HG03432 (cell line): ENCODE data around the gene CRIP1.

Experiments
- ATAC-seq: cut with Tn5 transposase; IDR thresholded peaks from one replicate; pipeline ENCODE4 v1.9.1; 2021; ENCODE audit warnings: mild to moderate bottlenecking, moderate library complexity; ENCODE audit not compliant: unreplicated experiment

Gene CRIP1

DNA sequence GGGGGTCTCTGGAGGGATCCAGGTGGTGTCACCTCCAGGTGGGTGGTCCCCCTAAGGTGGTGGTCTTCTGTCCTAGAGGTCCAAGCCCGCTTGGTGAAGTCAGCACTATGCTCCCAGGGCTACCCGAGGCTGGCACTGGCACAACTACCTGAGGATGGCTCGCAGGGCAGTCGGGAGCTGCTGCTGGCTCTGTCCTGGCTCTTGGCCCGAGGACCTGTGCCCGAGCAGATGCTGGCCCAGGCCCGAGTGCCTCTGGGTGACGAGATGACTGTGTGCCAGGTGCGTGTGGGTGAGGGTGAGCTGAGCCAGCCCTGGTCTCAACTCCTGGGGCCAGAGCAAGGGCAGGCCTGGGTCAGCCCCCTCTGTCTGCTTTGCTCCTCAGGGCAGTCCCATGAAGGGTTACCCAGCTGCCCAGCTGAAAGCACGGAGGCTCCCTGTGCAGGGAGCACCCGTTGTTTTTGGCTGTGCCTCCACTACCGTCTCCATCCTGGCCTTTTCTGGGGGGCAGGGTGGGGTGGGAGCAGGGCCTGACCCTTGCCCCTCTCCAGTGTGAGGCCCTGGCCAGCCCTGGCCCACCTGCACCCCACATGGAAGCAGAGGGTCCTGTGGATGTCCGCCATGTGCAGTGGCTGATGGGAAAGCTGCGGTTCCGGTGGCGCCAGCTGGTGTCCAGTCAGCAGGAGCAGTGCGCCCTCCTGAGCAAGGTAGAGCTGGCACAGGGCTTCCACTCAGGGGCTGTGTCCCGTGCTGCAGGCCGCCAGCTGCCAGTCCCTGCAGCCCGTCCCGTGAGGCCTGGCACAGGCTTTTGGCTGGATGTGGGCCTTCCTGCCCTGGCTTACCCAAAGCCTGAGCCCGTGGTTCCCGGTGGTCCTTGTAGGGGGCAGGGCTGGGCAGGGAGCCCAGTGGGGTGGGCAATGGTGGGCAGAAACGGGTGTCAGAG, 5.6 kb downstream of the CRIP1 start:
- no peak for ATAC-seq

DNA sequence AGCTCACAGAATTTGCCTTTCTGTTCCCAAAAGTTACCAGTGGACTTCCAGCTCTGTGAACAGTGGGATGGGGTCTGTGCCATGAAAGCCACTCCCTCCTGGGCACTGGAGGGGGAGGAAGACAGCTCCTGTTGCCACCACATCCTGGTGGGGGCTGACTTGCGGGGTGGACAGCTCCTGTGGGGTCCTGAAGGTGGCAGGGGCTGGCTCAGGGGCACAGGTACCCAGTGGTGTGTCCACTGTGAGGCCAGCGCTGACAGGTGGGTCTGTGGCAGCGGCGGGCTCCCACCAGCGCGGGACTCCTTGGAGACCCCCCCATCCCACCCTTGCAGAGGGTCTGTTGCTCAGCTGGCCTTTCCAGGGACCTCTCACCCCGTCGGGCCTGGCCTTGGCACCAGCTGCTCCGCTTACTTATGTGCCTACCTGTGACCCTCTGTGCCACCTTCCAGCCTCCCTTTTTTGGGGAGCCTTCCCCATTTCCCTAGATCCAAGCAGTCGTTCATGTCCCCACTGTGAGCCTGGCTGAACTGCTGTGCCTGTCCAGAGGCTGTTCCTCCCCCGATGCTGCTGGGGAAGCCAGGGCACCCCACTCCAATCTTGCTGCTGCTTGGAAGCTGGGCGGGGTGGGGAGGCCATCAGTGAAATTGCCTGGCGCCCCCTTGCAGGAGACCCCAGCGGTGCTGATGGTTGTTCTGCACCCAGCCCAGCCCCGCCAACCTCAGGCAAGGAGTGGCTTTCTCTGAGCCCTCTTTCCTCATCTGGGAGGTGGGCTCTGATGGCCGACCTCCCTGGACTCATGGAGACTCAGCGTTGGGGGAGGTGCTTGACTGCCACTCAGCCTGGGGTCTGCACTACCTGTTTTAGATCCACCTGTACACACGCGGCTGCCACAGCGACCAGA, 6.5 kb downstream of the CRIP1 start:
- no peak for ATAC-seq

DNA sequence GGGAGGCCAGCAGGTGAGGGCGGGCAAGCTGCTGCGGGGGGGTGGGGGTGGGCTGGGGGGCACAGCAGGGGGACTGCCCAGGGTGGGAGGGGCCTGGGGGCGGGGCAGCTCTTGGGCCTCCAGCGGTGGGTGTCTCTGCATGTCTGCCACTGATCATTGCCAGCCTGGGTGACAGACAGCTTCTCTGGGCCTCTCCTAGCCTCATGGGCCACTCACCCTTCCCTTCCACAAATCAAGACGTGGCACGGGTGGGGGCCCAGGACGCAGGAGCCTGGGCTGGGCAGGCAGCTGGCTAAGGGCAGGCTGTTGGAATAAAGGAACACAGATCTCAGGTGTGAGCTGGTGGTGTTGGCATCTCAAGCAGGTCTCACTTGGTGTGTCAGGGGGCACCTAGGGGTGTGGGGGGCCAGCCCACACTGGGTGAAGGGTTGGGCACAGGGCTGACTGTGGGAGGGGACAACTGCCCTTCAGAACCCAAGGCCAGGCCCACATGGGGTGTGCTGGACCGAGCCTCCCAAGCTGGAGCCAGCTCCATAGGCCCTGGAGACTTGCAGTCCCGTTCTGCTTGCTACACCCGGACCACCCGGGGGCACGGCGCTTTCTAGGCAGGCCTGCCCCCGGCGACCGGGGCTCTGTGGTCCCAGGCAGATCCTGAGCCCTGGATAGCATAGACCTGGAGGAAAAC, 7.4 kb downstream of the CRIP1 start:
- ATAC-seq: no peak

DNA sequence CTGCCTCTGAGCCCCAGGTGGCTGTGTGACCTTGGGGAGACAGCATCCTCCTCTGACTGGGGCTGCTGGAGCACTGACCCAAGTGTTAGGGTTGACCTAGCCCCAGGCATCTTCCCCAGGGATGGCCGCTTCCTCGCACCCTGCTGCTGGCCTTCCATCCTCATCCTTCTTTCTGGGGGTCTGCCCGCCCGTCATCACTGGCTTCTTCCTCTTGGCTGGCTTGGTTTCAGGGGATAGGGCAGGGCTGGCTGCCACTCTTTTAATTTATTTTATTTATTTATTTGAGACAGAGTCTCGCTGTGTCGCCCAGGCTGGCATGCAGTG, 7.9 kb downstream of the CRIP1 start:
- ATAC-seq: no peak

DNA sequence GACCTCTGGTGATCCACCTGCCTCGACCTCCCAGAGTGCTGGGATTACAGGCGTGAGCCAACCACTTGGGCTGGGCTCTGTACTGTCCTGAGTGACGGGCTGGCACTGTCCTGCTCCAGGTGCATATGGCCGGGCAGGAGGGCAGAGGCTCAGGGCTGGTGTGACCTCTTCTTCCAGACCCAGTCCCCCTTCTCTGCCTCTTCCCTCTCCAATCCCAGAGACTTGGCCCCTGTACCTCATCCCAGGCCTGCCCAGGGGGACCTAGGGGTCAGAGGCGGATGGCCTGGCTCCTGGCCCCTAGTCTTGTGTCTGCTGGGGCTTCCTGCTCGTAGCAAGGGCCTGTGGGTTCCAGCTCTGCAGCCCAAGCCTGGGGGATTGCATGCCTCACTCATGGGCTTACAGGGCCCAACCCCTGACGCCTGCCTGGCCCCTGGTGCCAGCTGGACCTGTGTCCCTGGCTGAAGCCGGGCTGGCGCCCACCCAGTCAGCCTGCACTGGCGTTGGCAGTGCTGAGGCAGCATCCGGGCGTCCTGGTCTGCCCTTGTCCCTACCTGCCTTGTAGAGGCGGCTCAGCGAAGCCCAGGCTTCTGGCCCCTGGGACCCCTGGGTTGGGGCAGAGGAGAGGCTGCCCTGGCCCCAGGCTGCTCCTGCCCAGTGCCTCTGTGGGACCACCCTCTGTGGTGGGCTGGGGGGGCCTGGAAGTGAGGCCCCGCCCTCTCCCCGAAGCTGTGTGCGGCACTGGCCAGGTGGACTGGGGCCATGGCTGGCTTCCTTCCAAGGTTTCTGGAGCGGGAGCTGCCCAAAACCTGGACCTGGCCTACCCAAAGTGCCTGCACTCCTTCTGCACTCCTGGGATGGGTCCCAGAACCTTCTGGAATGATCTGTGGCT, 8.7 kb downstream of the CRIP1 start:
- ATAC-seq: no peak

DNA sequence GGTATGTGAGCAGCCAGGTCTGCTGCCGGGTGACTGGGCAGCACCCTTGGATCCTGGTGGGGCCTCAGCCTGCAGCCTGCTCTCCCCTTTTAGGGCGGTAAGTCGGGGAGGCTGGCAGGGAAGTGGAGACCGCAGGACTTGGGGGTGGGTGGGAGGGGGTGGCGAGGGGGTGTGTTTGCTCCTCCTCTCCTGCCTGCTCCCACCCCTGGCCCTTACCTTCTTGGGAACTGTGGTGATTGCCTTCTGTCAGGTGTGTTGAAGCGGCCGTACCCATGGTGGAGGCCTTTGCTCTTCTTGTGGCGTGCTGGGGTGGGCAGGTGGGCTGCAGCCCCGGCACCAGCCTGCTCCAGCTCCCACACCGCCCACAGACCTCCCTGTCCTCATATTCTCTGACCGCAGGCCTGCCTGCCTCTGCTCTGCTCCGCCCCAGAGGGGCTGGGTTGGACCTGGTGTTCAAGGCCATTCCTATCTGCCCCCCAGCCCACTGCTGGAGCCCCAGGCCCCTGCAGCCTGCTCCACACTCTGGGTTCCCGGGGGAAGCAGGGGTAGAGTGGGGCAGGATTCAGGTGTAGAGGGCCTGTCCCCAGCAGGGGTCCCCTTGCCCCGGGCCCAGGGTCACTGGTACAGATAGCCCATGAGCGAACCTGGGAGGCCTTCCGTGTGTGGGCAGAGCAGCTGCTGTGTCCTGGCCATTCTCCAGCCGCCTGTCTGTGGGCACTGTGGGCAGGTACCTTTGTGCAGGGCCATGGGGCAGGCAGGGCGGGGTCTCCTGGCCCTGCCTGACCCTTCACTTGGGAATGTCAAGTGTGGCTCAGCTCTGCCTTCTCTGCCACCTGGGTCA, 9.5 kb downstream of the CRIP1 start:
- ATAC-seq: no peak

DNA sequence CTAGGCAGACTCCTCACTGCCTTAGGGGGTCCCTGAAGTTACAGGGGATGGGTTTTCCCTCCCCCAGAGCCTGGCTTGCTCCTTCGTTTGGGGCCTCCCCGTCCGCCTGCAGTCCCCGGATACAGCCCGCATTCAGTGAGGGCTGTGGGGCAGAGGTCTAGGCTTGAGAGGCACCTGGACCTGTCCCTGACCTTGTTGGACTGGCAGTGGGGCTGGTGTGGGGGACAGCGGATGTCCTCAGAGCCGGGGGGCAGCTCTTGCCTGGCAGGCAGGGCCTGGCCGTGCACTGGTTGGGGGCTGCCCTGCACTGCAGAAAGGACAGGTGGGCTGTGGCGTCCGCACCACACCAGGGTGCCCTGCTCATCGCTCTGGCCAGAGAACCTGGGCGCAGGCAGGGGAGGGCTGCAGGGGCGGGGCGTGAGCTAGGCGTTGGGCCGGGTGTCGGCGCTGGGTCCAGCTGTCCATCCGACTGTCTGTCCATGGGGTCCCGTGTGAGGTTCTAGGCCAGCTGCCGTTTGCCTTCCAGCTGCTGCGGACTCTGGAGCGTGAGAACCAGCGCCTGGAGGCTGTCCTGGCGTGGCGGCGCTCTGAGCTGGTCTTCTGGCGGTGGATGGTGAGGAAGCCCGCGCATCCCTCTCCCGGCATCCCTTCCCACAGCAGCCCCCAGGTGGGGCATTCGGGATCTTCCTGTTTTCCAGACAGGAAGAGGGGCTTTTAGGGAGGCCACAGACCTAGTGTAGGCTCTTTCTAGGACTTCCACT, 10.3 kb downstream of the CRIP1 start:
- no peak for ATAC-seq

DNA sequence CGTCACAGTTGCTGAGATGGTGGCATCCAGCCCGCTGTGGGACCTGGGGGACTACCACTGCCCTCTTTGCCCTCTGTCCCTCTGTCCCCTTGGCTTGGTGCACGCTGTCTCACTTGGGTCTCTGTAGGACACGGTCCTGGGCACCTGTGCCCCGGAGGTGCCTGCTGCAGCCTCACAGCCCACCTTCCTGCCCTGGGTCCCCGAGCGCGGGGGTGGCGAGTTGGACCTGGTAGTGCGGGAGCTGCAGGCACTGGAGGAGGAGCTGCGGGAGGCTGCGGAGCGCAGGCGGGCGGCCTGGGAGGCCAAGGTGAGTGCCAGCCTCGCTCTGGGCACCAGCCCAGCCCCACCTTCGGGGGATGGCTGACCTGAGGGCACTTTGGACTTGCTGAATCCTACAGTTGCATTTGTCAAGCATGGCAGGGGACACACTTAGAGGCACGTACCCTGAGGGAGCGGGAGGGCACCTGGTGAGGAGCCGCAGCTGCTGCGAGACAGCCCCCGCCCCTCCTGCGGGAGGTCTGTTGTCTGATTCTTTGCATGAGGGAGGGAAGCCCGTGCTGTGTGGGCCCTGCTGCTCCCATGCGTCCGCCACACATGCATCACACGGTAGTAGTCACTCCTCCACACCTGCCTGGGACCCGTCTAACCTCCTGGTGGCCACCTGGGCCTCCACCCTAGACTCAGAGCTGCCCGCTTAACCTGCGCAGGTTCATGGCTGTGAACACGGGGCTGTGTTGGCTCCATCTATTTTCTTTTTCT, 11.2 kb downstream of the CRIP1 start:
- no peak for ATAC-seq

DNA sequence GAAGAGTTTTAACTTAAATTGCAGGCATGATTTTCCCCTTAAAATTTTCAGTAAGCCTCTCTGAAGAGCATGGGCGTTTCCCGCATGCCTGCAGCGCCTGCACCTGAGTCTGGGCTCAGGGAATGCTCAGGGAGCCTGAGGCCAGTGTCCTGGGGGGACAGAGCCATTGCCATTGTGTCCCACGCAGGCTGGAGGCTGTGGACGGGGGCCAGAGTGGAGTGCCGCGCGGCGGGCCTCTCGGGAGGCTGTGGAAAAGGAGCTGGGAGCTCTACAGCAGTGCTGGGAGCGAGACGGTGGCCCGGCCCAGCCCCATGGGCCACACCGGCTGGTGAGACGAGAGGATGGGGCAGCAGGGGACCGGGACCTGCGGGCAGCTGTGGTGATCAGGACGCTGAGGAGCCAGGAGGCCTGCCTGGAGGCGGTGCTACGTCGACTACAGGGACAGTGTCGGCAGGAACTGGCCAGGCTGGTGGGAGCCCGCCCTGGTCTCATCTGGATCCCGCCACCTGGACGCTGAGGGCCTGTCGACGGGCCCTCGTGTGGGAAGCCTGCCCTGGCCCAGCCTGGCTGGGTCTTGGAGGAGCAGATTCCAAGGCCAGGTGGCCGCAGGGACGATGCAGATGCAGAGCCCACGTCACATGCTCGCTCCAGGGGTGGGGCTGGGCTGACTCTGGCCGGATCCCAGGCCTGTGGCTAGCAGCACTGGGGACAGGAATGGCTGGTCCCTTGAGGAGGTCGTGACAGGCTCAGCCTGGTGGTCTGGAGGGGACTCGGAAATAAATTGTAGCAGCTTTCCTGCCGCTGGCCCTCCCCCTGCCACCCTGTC, 12.0 kb downstream of the CRIP1 start:
- no peak for ATAC-seq

DNA sequence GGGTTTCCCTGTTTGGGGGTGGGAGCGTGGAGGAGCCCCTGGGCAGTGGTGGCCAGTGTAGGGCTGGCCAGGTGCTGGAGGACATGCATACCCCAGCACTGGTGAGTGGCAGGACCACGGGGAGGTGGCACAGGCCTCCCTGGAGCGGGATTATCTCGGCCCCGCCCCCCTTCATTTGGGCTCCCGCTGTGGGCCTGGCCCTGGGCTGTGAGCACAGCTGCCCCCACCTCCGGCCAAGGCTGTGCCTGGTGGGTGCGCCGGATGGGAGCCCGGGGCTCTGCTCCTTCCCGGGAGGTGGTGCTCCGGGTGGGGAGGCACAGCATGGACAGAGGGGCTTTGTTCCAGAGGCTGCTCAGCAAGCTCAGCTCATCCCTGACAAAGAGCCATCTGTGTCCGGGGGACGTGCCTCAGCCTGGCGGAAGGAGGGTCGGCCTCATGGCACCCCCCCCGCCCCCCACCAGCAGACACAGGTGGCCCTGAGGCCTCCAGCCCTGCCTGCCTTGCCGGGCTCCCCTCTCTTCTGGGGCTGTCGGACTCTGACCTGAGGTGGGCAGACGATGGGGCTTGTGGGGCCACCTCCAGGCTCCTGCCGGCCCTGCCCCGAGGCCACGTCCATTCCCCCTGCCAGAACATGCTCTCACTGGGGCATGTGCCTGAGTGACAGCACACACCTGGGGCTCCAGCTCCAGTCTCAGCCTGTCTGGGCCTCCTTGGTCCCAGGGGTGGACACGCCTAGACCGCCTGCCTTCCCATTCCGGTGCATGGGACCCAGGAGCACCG, 12.8 kb downstream of the CRIP1 start:
- no peak for ATAC-seq

DNA sequence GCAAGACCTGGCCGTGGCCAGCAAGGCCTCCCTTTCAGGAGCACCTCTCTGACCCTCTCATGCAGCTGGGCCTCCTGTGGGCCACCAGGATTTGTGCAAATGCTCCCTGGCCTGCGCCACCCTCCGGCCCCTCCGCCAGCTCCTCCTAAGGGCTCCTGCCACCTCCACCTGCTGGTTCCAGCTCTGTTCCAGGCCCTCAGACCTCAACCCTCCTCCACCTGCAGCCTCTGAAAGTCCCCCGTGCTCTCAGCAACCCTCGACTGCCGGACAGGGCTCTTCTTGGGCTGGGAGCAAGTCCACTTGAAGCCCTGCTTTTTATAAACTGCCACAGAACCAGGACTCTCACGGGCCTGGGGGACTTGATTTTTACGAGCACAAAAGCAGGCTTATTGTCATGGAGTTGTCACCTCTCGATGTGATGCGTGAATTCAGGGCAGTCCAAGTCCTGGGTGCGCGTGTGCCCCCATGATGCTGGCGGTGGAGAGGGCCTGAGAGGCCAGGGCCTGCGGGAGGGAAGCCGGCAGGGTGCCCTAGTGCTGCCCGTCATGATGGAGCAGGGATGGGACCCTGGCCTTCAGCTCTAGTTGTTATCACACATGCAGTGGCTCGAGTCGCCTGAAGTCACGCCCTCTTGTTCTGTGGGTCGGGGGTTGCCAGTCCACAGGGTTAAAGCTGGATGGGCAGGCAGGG, 13.5 kb downstream of the CRIP1 start:
- ATAC-seq: no peak

DNA sequence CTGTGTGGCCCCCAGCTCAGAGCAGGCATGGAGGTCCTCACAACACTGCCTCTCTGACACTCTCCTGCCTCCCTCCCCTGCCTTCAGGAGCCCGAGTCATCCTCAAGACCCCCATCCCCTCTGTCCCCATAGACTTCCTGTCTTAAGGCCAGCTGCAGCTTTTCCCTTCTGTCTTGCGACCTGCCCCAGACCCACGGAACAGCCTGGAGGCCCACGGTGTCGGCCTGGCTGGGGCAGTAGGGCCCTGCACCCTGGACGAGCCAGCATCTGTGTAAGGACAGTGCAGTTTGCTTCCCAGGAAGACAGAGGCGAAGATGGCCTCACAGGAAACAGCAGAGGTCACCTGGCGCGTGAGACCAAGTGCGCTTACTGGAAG, 14.0 kb downstream of the CRIP1 start:
- ATAC-seq: no peak

DNA sequence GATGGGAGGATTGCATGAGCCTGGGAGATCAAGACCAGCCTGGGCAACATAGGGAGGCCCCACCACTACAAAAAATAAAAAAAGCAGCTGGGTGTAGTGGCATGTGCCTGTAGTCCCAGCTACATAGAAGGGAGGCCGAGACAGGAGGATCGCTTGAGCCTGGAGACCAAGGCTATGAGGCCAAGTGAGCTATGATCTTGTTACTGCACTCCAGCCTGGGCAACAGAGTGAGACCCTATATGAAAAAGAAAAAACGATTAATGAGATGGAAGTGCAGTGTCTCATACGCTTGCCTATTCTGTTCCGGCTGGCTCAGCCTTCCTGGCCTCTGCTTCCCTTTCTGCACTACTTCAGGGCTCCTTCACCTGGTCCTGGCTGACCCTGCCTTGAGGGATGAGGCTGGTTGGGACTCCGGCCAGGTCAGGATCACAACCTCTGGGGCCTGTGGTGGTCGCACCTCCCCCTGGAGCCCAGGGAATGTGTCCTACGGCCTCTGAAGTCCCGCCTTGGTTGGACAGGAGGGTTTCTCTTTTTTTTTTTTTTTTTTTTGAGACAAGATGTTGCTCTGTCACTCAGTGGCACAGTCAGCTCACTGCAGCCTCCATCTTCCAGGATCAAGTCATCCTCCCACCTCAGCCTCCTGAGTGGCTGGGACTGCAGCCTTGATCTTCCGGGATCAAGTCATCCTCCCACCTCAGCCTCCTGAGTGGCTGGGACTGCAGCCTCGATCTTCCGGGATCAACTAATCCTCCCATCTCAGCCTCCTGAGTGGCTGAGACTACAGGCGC, 15.0 kb downstream of the CRIP1 start:
- ATAC-seq: no peak

DNA sequence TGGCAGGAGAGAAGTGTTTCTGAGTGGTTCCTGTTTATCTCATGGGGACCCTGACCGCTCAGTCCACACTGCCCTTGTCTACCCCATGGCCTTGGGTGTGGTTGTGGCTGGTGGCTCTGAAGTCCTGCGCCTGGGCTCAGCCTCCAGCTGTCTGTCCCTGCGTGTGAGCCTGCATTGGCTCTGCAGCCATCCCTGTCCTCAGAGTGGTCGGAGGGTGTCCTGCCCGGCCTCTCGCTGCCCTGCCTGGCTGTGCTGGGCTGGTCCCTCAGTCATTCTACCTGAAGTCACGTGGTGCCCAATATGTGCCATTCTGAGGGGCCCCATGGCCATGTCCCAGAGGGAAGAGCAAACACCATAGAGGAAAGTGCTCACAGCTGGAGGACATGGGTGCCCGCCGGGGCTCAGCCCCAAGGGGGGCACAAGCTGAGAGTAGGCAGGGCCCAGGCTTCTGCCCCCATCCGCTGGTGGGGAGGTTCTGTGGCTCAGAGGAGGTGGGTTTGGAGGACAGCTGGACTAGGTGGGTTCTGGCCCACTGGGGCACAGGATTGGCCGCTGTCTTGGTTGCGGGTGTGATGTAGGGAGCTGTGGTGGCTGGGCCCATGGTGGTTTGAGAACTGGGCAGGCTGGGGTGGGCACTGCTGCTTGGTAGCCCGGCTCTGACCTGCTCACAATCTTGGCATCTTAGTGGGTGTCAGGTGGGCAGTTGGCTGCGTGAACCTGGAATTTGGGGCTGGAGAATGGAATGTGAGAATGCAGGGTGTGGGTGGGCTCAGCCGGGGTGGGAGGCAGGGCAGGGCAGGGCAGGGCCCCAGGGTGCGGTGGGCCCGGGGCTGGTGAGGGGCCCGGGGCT, 16.0 kb downstream of the CRIP1 start:
- no peak for ATAC-seq
